Thyroid gland (tissue), 4 donors: ENCODE measurements around the gene ZFYVE1. TPM values are rescaled to one million over a fixed set of nuclear protein-coding genes. Genes with fewer than 3 reads are reported as not detected.
A peak's percentile ranks its signal among the peaks of the same experiment; 100 is the strongest.

Experiments
- DNase-seq, 2 donors: peaks; one replicate each; pipeline ENCODE4 v3.0.0-alpha.2; 2019
- H3K27ac ChIP-seq, 3 donors: fragments of 200-600 bp; sonication (generic); 1 replicate in 2 of 3; 2 replicates in 1 of 3; pipeline ENCODE4 v1.5.1; 2016 to 2019; ENCODE audit warnings: mild to moderate bottlenecking in 1 of 3, moderate library complexity in 1 of 3
- H3K27me3 ChIP-seq: fragments of 200-600 bp; sonication (generic); one replicate; pipeline ENCODE4 v1.5.1; 2019
- H3K36me3 ChIP-seq, 2 donors: fragments of 200-600 bp; sonication (generic); one replicate each; pipeline ENCODE4 v1.5.1; 2016 to 2019
- H3K4me1 ChIP-seq, 2 donors: fragments of 200-600 bp; sonication (generic); one replicate each; pipeline ENCODE4 v1.5.1; 2017 to 2019
- H3K4me3 ChIP-seq, 3 donors: fragments of 200-600 bp; sonication (generic); replicated peaks in 1 of 3; 1 replicate in 2 of 3; 2 replicates in 1 of 3; pipeline ENCODE4 v1.5.1; 2016; ENCODE audit warnings: mild to moderate bottlenecking in 1 of 3
- H3K9me3 ChIP-seq: fragments of 200-600 bp; sonication (generic); one replicate; pipeline ENCODE4 v1.5.1; 2017
- POLR2A ChIP-seq, 2 donors: fragments of 450-650 bp; IDR thresholded peaks; one replicate each; pipeline ENCODE4 v1.6.1; 2017; ENCODE audit warnings: antibody characterized with exemption in 2 of 2, mild to moderate bottlenecking in 2 of 2, moderate library complexity in 1 of 2
- WGBS, 2 donors: methylation state at CpG; one replicate each; pipeline ENCODE4 v1.1.5; 2017; 5-methylcytosine and 5-hydroxymethylcytosine counted together
- intact Hi-C: fragments of 100-400 bp; cut with DNase I; formaldehyde crosslinking; loops from one replicate; pipeline ENCODE4 v1.15.1; 2023
- total RNA-seq, 4 donors: library from RNA; depleted of rRNA; stranded (reverse); fragments of >200 nt; gene quantifications; one replicate each; pipeline ENCODE4 v1.2.3, GENCODE V29; 2016
- TF ChIP-seq, protein P1 (sequence below), 6 experiments: fragments of 200-600 bp in 3 of 6; fragments of 450-650 bp in 3 of 6; sonication (generic) in 3 of 6; IDR thresholded peaks; one replicate each; pipeline ENCODE4 v1.5.1; 2016 to 2019; ENCODE audit warnings: antibody characterized with exemption in 6 of 6, mild to moderate bottlenecking in 2 of 6, inconsistent platforms in 1 of 6, moderate library complexity in 1 of 6

The ZFYVE1 gene
- total RNA-seq, 4 donors from 2014 or later: 21.9 to 29.2 (median 27.1) TPM

DNA sequence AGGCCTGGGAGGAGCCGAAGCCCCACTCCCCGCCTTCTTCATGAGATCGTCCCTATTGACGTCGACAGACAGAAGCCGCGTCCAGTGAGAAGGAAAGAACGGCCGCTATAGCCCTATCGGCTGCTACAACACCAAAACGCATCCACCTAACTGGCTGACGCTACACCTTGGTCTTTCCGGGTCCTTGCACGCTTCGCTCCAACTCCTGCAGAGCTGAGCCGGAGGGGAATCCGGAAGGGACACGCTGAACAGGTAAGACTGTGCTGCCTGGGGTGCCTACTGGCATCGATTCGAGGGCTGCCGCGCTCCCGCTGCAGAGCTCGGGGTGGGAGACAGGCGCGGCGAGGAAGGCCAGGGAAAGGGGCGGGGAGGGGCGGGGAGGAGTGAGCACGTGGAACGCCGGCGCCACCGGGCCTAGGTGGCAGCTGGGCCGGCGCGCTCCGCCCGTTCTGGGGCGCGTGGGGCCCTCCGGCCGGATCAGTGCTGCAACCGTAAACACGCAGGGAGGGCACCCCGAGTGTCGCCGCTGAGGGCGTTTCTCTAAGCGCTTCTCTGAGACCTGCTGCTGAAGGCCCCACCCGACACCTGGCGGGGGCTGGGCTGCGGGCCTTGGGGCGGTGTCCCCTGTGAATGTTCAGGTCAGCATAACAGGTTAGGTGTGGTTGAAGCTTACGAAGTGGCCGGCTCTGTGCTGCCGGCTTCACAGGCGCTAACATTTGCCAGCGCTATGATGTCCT, 100.4 kb downstream of the ZFYVE1 start, which contains the start of gene DCAF4:
Gene DCAF4 (plus strand): TSS at position 173 of the 737 bp plus-strand sequence. CDS start 11,515 bp downstream, outside the sequence.
- Histone ChIP-seq H3K4me3 (peak within 1 kb of the TSS; percentile 16 to 81 (median 63)), H3K27me3 (no peaks in the 10 kb centered on the region), H3K36me3 (no peaks in the 10 kb centered on the region), H3K9me3 (no peaks in the 10 kb centered on the region), H3K27ac (peak within 1 kb of the TSS; percentile 92 to 95 (median 93)), H3K4me1 (peaks cover 18 to 22% of the 10 kb centered on the region in 2 donors)
- 0 to 1% methylated on average over 19 to 40 of the region's 59 CpGs for WGBS, 2 donors
- peak in 1 of 2 donors; percentile 69 for TF ChIP-seq POLR2A (IDR thresholded peaks at IDR 0.05)
- TF ChIP-seq, protein P1, sequence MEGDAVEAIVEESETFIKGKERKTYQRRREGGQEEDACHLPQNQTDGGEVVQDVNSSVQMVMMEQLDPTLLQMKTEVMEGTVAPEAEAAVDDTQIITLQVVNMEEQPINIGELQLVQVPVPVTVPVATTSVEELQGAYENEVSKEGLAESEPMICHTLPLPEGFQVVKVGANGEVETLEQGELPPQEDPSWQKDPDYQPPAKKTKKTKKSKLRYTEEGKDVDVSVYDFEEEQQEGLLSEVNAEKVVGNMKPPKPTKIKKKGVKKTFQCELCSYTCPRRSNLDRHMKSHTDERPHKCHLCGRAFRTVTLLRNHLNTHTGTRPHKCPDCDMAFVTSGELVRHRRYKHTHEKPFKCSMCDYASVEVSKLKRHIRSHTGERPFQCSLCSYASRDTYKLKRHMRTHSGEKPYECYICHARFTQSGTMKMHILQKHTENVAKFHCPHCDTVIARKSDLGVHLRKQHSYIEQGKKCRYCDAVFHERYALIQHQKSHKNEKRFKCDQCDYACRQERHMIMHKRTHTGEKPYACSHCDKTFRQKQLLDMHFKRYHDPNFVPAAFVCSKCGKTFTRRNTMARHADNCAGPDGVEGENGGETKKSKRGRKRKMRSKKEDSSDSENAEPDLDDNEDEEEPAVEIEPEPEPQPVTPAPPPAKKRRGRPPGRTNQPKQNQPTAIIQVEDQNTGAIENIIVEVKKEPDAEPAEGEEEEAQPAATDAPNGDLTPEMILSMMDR (IDR thresholded peaks at IDR 0.05): no peak
- peak; percentile 99 for DNase-seq
- intact Hi-C loops: no loop called here

DNA sequence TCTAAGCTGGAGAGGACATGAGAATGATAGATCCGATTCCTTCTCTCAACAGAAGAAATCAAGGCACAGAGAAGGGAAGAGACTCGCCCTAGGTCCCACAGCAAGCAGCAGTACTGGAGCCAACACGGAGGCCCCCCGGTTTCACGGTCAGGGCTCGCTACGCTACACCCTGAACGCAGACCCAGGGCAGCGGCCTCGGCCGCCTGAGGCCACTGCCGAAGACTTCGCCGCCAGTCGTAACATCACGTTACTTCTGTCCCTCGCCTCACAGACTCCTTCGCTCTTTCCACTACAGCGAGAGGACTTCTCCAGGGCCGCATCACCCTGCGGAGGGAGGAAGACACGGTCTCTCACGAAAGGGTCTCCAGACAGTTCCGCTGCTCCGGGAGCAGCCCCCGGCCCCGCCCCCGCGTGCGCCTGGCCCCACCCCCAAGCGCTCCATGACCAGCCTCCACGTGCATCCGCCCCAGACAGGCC, 101.1 kb downstream of the ZFYVE1 start:
- peak overlapping the region in 2 of 3 donors; percentile 3 to 63 for H3K4me3 ChIP-seq
- intact Hi-C loops: no loop called here
- peak overlapping the region; percentile 92 to 95 (median 93) for H3K27ac ChIP-seq
- 8 to 16% methylated on average over 4 to 21 of the region's 33 CpGs for WGBS, 2 donors
- no peaks in the 10 kb centered on the region for H3K36me3 ChIP-seq
- TF ChIP-seq, protein P1 (IDR thresholded peaks at IDR 0.05): no peak
- peak in 1 of 2 donors; percentile 19 for TF ChIP-seq POLR2A (IDR thresholded peaks at IDR 0.05)
- peaks cover 18 to 22% of the 10 kb centered on the region in 2 donors for H3K4me1 ChIP-seq
- no peaks in the 10 kb centered on the region for H3K27me3 ChIP-seq
- no peak for DNase-seq
- no peaks in the 10 kb centered on the region for H3K9me3 ChIP-seq

DNA sequence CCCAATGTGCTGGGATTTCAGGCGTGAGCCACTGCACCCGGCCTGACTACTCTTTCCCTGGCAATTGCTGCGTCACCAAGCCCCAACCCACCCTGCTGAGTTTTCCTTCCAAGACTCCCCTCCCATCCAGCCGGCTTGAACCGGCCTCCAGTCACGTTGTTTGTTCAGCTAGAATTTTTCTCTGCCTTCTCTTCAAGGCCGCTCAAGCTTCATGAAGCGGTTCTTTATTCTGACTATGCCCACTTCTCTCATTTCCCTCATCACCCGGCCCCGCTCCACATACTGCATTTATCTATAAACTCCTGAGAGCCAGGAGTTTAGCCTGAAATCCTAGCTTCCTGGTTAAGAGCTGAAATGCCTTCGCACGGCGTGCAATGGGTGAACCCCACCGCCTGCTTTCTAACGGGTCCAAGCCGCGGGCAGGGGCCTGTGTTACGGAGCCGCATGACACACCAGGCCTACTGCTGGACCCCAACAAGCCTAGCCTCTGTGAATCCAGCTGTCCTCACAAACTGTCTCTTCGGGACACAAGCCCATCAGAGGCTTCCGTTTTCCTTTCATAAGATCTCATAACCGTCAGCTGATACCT, 101.6 kb downstream of the ZFYVE1 start:
- peak overlapping the region in 1 of 3 donors; percentile 63 for H3K4me3 ChIP-seq
- WGBS, 2 donors: 29 to 47% methylated on average over 22 of the region's 22 CpGs
- H3K4me1 ChIP-seq: peaks cover 18 to 22% of the 10 kb centered on the region in 2 donors
- intact Hi-C loops: no loop called here
- no peaks in the 10 kb centered on the region for H3K27me3 ChIP-seq
- peak overlapping the region; percentile 92 to 95 (median 93) for H3K27ac ChIP-seq
- H3K9me3 ChIP-seq: no peaks in the 10 kb centered on the region
- H3K36me3 ChIP-seq: no peaks in the 10 kb centered on the region
- peak; percentile 93 for DNase-seq
- TF ChIP-seq POLR2A (IDR thresholded peaks at IDR 0.05): peak in 1 of 2 donors; percentile 53
- TF ChIP-seq, protein P1 (IDR thresholded peaks at IDR 0.05): no peak

DNA sequence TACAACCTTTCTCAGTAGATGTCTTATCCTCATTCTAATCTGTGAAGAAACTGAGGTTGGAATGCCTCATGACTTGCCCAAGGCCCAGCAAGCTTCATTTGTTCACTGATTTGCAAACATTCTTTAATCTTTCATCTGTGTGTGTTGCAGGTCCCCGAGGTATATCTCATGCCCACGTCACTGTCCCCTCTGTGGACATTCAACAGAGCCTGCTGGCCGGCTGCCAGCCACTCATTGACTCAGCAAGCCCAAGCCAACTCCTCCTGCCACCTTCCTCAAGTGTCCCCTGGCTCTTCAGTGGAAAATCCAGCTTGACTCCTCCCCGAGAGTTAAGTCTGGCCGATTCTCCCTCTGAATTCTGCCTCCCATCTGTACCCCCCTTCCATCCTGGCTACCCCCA, 102.6 kb downstream of the ZFYVE1 start:
- intact Hi-C loops: no loop called here
- H3K4me1 ChIP-seq: peaks cover 18 to 22% of the 10 kb centered on the region in 2 donors
- H3K4me3 ChIP-seq: no peak overlapping the region
- TF ChIP-seq, protein P1 (IDR thresholded peaks at IDR 0.05): no peak
- TF ChIP-seq POLR2A (IDR thresholded peaks at IDR 0.05): no peak
- H3K36me3 ChIP-seq: no peaks in the 10 kb centered on the region
- no peaks in the 10 kb centered on the region for H3K27me3 ChIP-seq
- H3K9me3 ChIP-seq: no peaks in the 10 kb centered on the region
- peak overlapping the region; percentile 92 to 95 (median 93) for H3K27ac ChIP-seq
- DNase-seq: peak; percentile 97 to 98
- 33 to 34% methylated on average over 5 of the region's 5 CpGs for WGBS, 2 donors

DNA sequence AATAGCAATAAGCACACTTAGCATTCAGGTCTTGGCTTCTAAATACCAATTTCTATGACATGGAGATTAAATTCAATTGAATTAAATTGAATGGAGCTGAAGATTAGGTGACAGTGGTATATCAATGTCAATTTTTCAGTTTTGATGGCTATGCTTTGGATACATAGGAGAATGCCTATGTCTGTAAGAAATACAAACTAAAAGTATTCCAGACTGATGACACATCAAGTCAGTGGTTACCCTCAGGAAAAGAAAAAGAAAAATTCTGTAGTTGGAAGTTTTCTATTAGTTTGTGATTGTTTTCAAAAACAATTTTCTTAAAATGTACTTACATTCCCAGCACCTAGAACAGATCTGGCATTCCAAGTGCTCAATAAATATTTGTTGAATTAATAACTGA, 105.5 kb downstream of the ZFYVE1 start:
- Histone ChIP-seq H3K9me3 (no peaks in the 10 kb centered on the region), H3K36me3 (no peaks in the 10 kb centered on the region), H3K27me3 (no peaks in the 10 kb centered on the region), H3K4me3 (no peak overlapping the region), H3K4me1 (peaks cover 16 to 17% of the 10 kb centered on the region in 2 donors), H3K27ac (no peak overlapping the region)
- intact Hi-C loops: no loop called here
- DNase-seq: no peak
- TF ChIP-seq, protein P1 (IDR thresholded peaks at IDR 0.05): no peak
- TF ChIP-seq POLR2A (IDR thresholded peaks at IDR 0.05): no peak
